Jurkat, Clone E6-1 (cell line): Measurements from ENCODE around the gene CA6.
"Not testable (repeated sequence)": the region's sequence is repeated elsewhere in the genome, so short reads cannot be mapped to it uniquely, and the experiment has no call there.

Source experiments
- DNase-seq: peaks from one replicate; pipeline ENCODE4 v3.0.0-alpha.2; 2011; ENCODE audit warnings: low read depth, low spot score
- H3K4me3 ChIP-seq: 2 replicates; pipeline ENCODE4 v1.5.1; 2011; ENCODE audit warnings: mild to moderate bottlenecking, low read length, control low read depth, moderate library complexity

The CA6 gene

GRCh38 chr1:8963963-8964362, 18.3 kb downstream of the CA6 start:
- DNase-seq: no peak
- no peak overlapping the region for H3K4me3 ChIP-seq

- H3K4me3 ChIP-seq: no peak overlapping the region
- no peak for DNase-seq
Observed at GRCh38 chr1:8965121-8965820, 19.6 kb downstream of the CA6 start.

- DNase-seq: no peak
- no peak overlapping the region for H3K4me3 ChIP-seq
Observed at GRCh38 chr1:8966606-8967005, 20.9 kb downstream of the CA6 start.

GRCh38 chr1:8968902-8969301, 23.2 kb downstream of the CA6 start:
- DNase-seq, H3K4me3 ChIP-seq: not testable (repeated sequence)

GRCh38 chr1:8969937-8970336, 24.3 kb downstream of the CA6 start:
- DNase-seq: no peak

GRCh38 chr1:8970870-8971337, 25.2 kb downstream of the CA6 start:
- H3K4me3 ChIP-seq: peak overlapping the region; percentile 13; the same call in 1 of the 2 replicates
- DNase-seq: peak; percentile 84

More at GRCh38 chr1:8969937-8970336, 24.3 kb downstream of the CA6 start:
- H3K4me3 ChIP-seq: no peak overlapping the region

- no peak overlapping the region for H3K4me3 ChIP-seq
- no peak for DNase-seq
Observed at GRCh38 chr1:8974551-8974950, 28.9 kb downstream of the CA6 start.

- no peak for DNase-seq
- no peak overlapping the region for H3K4me3 ChIP-seq
Observed at GRCh38 chr1:8976338-8976737, 30.7 kb downstream of the CA6 start.

- DNase-seq: no peak
- no peak overlapping the region for H3K4me3 ChIP-seq
Observed at GRCh38 chr1:8976896-8977450, 31.3 kb downstream of the CA6 start.

GRCh38 chr1:8980656-8981055, 35.0 kb downstream of the CA6 start:
- H3K4me3 ChIP-seq: no peak overlapping the region
- no peak for DNase-seq

GRCh38 chr1:8981169-8981568, 35.5 kb downstream of the CA6 start:
- no peak overlapping the region for H3K4me3 ChIP-seq
- DNase-seq: no peak

GRCh38 chr1:8984203-8984602, 38.5 kb downstream of the CA6 start:
- no peak for DNase-seq
- no peak overlapping the region for H3K4me3 ChIP-seq

- DNase-seq: no peak
- H3K4me3 ChIP-seq: no peak overlapping the region
Observed at GRCh38 chr1:8984990-8985389, 39.3 kb downstream of the CA6 start.

GRCh38 chr1:8985915-8986813, 40.5 kb downstream of the CA6 start:
- no peak overlapping the region for H3K4me3 ChIP-seq
- no peak for DNase-seq

GRCh38 chr1:8986814-8987190, 41.1 kb downstream of the CA6 start:
- DNase-seq: no peak
- H3K4me3 ChIP-seq: no peak overlapping the region

- no peak overlapping the region for H3K4me3 ChIP-seq
- DNase-seq: no peak
Observed at GRCh38 chr1:8987881-8988617, 42.4 kb downstream of the CA6 start.

GRCh38 chr1:8988618-8988967, 42.9 kb downstream of the CA6 start:
- H3K4me3 ChIP-seq: no peak overlapping the region
- no peak for DNase-seq

GRCh38 chr1:8989061-8989460, 43.4 kb downstream of the CA6 start:
- no peak overlapping the region for H3K4me3 ChIP-seq
- no peak for DNase-seq

GRCh38 chr1:8989821-8990220, 44.2 kb downstream of the CA6 start:
- DNase-seq: no peak
- no peak overlapping the region for H3K4me3 ChIP-seq
